T-helper 22 cell (primary cell): ENCODE results near the gene PTPRM.

Source experiments
- DNase-seq: peaks from one replicate; pipeline ENCODE4 v3.0.0-alpha.2; 2020; ENCODE audit warnings: low read depth

PTPRM gene

DNA sequence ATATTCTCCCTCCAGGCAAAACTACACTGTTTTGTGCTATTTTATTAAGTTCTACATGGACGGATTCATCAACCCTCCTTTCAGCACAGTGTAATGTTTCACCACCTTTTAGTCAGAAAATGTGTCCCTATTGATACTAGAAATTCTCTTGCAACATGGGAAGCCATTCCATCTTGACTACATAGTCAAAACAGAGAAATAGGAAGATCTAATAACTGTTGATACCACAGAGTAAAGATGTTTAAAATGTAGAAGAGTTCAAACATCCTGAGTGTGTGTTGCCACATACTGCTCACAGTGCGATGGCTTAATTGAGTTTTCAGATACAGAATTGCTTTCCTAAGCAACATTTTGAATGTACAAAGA, 549.9 kb downstream of the PTPRM start:
- no peak for DNase-seq

DNA sequence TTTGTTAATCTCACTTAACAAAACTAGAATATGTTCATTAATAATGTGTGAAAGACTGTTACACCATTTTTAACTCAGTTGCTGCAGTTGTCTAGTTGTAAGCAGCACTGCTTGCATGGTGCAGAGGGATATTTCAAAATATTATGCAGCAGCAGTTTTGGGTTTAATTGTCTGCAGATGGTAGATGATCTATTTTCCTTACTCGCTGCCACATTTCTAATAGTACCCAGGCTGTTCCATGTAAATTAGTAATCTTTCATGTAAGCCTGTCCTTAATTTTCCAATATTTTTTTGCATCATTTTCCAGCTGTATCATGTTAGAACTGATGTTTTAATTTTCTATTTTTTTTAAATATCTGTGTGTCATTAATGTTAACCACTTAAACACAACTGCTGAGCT, 554.0 kb downstream of the PTPRM start:
- DNase-seq = no peak

DNA sequence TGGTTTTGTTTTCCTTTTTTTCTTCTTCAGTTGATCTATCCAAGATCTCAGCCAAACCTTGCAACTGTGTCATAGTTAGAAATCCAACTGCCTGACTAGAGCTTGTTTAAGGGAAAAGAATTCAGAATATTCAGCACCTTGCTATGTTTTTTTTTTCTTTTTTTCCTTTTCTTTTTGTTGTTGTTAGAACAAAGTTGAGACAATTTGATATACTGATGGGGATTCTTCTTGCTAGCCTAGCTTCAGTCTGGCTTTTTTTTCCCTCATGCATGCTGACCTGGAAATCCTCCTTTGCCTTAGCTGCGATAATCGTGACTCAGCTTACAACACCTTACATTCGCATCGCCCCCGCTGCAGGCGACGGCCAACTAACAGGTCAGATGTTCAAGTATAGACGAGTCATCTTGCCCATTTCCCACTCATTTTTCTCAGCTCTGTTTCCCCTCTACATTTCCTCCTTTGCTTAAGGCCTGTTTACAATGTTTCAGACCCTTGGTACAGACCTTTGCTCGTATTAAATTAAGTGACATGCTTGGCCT, 554.9 kb downstream of the PTPRM start:
- DNase-seq = no peak

DNA sequence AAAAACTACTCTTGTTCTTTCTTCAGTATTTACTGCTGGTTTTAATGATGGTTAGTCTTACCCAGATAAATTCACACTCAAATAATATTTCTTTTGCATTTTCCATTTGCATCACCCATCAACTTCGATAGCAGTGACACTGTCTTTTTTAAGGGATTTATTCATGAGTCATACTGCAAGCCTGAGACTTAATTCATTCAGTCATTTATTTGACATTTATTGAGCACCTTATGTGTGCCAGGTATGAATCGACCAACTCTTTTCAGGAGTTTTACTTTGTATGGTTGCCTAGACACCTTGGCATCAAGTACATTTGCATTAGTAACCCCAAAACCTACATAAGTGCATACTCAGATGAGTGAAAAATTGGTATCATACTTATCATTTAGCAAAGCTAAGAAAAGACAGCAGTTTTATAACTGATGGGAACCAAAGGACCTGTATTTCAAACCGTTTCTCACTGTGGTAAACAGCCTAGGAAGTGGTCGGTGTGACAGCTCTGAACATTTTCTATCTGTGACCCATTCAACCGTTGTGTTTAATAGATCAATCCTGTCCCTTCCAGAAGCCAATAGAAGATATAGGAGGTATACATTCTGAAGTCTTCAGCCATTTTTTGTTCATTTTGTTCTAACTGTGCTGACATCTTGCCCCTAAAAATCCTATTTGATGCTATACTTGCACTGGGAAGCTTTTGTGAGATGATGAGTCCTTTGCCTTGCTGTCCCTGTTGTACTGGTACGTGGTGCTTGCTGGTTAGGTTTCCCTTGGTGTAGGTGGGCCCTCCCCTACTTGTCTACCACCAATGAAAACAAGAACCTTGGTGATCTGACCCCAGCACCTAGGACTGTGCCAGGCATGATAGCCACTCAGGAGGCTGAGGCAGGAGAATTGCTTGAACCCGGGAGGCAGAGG, 557.4 kb downstream of the PTPRM start:
- no peak for DNase-seq

DNA sequence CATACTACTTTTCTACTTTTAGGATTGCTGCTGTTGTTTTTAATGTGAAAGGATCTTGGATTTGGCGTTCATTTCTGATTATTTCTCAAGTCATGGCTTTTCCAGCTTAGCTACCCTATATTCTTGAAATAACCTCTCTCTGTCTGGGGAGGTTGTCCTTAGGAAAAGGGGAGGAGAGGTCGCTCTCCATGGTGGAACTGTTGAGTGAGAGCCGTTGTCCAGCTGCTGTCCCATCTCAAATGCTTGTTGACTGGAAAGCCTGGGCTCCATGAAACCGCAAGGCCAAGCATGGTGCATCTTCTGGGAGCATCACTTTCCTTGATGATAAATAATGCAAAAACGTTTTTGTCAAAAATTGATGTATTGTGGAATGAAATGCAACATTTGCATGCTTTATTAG, 563.0 kb downstream of the PTPRM start:
- DNase-seq = no peak

DNA sequence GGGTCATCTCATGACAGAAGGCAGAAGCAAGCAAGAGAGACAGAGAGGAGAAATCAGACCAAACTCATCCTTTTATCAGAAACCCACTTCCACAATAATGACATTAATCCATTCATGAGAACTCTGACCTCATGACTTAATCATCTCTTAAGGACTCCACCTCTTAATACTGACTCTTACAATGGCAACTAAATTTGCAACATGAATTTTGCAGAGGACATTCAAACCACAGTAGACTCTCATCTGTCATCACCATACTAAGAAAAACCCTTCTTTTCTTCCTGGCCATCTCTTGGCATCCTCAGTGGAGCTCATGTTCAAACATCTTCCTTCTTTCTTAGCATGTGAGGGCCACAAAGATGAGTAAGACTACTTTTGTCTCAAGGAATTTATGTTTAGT, 565.9 kb downstream of the PTPRM start:
- DNase-seq = no peak

DNA sequence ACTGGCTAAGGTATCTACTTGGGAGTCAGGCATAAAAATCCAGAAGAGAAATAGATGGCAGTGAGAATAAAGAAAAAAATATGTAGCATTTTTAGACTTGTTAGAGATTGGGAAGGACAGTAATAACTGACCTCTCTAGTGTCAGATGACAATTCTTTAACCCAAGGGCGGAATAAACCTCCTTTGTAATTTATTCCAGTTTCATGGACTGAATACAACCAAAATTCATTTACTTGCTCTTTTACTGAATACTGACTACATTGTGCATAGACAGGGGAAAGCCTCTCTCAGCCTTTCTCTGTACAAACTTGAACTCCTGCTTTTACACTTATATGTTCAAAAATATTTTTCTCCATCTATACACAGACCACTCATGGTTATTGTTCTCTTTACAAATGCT, 566.8 kb downstream of the PTPRM start:
- no peak for DNase-seq

DNA sequence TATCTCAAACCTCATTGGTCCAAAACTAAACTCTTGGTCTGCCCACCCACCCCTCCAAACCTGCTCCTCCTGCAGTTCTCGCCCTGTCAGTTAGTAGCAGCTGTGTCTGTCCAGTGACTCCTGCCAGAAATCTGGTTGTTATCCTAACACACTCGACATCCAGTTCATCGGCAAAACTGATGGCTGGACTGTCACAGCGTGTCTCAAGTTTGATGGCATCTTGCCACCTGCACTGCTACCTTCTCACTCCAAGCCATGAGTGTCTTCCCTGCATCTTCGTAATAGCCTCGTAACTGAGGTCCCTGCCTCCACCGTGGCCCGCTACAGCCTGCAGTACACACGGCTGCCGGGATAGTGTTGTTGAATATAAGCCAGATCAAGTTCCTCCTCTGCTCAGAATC, 572.0 kb downstream of the PTPRM start:
- no peak for DNase-seq

DNA sequence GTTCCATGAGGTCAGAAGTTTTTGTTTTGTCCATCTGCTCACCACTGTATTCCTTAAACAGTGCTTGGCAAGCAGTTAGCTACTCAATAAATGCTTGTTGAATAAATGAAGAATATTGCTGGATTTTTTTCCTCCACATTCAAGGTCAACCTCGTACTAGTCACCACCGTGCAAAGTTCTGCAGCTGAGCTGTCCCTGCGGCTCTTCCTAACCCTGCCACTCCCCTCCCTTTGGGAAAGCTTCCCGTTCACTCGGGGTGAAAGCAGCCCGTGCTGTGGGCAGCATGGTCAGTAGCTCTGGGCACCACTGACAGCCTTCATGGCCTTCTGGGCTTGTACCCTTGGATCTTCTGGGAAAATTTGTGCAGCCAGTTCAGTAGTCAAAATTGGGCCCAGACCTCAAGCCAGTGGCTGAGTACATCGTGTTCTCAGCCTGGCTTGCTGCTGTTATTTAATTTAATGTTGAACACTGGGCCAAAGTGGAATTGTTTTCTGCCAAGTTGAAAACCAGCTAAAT, 572.8 kb downstream of the PTPRM start:
- no peak for DNase-seq

DNA sequence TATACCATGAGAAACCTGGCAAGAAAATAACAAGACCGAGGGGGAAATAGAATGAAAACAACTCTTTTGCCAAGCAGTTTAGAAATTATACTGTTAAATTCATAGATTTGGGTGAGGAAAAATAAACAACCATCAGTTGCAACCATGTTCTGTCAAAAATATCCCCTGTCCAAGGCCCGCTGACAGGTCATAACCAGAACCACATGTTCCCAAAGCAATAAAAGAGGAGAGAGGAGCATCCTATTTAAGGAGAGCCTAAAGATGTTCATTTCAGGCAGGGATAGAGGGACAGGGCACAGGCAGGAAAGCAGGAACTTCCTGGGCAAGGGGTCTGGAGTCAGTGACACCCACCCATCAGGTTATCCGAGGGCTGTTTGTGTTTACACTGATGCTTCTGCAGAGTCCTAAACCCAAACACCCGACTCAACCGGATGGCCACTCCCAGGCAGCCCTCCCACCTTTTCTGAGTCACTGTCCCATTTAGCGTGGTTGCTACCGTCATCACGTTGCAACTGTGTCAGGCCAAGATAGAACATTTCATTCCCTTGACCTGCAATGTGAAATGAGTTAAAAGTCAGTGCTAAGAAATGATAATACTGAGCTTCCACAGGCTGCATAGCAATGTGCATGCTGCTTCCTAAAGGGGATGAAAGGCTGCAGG, 573.9 kb downstream of the PTPRM start:
- no peak for DNase-seq

DNA sequence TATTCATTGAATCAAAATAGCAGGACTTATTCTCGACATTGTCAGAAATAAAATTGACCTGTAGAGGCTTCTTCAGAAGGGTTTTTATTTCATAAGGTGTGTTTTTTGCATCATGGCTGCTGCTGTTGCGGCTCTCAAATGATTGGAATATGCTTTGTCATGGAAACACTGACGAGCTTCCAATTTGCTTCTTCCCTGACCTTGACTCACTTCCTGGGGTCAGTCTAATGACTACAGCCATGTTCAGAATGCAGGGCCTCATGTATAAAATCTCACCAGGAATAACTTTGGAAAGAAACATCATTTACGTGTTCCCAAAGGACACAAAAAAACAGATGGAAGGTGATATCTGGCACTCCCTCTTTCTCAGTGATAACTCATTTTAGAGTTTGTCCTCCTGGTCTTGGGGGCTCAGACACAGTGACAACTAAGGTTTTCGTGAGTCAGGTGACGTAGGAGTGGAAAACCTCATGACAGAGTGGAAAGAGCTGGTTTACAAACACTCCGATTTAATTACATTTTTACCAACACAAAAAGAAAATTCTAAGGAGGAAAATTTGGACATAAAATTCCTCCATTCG, 575.1 kb downstream of the PTPRM start:
- DNase-seq = no peak

DNA sequence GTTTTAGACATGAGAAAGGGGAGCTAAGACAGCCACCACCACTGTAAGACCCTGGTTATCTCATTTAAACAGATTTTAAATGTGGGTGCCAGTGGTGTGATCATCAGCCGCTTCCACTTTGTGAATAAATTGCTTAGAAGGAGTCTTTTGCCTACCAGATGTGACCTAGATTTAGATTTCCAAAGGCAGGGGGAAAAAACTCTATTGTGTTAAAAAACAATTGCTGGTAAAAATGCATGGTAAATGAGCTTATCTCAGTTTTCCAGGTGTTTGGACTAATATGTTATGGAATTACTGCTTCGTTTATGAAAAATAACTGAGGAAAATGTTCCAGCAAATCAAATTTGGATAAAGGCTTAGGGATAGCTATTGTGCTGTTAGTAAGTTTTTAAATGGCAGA, 575.8 kb downstream of the PTPRM start:
- no peak for DNase-seq

DNA sequence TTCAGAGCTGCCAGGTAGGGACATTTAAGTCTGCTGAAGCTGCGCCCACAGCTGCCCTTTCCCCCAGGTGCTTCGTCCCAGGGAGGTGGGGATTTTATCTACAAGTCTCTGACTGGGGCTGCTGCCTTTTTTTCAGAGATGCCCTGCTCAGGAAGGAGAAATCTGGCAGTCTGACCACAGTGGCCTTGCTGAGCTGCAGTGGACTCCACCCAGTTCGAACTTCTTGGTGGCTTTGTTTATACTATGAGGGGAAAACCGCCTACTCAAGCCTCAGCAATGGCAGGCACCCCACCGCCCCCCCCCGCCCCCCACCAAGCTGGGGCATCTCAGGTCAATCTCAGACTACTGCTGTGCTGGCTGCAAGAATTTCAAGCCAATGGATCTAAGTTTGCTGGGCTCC, 584.1 kb downstream of the PTPRM start:
- DNase-seq = no peak

DNA sequence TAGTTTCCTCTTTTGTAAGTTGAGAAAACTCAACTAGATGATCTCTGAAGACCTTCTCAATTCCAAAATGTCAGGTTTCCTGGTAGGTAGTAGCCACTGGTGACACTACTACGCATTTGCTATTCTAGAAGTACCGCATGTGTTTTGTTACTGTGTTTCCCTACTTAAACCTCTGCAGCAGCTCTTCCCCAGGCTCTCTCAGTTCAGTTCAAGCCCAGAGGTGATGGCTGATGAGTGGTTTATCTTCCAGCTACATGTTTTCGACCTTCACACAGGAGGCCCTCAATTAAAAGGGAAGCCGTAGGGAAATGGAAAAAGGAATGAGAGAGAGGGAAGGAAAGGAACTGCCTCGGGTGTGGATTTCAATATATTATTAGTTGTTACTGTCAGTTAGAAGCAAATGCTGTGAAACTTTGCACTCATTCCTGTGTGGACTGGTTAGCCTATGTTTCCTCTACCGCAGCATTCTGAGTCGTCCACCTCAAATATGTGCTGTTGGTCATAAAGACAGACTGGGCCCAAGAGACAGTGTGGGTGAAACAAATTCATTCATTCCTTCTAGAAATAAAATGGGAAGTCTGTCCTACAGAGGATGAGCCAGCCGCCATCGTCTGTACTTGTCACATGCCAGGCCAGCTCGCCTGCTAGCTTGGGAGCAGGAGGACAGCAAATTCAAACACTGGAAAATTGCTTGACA, 586.9 kb downstream of the PTPRM start:
- no peak for DNase-seq

DNA sequence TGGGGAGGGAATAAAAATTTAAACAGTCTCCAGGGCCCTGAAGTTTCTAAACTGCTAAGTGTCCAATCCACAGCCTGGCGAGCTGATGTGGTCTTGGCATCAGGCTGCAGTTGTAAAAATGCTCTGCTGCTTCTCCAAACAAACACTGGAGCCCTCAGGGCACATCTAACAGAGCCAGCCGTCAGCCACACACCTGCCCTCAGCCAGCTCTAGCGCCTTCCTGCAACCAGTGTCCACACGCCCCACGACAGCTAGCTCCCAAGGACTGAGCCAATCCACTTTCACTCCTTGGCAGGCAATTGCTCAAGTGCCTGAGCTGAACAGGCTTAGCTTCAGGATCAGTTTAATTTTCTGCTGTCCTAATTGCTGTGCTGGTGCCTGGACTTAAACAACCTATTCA, 595.7 kb downstream of the PTPRM start:
- no peak for DNase-seq

DNA sequence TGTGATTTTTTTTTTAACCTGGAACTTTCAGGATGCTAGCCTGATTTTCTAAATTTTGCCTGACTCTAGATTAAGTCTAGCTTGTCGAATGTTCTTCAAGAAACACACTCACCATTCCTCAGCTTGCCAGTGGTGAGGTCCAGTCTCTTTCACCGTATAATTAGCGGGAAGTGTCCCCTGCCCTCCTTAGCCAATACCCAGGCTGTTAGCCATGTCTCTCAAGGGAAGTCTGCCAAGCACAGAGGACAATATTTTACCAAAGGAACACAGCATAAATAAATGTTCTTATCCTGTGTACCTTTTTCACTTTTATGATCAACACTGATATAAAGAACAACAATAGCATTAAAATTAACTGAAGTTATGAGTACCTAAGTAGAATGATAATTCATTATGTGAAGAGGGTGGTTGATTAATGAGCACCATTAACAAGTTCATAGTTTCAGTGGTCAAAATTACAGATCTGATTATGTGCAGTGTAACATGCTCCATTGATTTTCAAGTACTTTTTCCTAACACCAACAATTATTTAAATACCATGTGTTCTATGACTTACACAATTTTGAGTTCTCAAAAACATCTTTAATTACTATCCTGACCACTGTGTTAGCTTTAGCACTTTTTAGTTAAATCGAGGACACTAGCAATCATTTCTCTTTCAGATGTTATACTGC, 596.3 kb downstream of the PTPRM start:
- no peak for DNase-seq

DNA sequence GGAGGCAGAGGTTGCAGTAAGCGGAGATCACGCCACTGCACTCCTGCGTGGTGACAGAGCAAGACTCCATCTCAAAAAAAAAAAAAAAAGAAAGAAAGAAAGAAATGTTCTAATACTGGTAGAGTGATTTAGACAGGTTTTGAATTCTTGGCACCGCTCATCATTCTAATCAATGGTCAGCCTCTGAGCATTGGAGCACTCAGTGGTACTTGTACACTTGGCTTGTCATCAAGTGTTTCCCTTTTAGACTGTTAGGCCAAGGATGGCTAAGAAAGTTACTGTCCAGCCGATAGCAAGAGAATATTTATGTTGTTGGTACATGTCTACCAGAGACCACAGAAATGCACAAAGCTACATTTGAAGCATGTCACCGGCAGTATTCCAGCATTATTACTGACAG, 598.0 kb downstream of the PTPRM start:
- no peak for DNase-seq

DNA sequence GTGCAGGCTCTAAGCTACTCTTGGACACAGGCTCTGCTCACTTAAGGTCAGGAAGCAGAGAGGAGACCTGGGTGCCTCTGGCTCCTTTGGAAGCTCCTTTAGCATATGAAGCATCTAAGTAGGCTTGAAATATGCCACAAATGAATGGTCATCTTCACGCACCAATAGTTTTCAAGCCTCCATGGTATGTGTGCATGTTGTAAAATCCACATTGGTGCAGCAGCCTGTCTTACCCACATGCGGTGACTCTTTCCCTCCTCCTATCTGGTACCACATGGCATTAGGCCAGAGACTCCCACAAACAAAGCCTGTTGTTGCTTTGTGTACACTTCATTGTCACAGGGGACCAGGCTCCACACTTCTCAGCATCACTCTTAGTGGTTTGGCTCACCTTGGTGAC, 599.9 kb downstream of the PTPRM start:
- DNase-seq = no peak

DNA sequence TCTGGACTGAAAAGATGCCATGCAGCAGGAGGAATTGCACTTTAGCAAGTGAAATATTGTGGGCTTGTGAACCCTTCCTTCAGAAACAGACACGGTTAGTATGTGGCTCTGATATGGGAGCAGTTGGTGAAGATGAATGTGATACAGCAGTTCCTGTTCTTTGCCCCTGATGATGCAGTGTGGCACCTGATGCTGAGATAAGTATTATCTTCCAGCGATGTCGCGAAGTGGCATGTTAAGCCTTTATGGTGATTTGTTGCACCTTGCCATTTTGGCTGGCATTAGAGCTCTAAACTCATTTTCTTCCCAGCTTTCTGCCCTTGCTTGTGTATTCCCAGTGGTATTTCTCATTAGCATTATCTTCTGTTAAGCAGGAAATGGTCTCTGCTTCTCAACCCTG, 600.6 kb downstream of the PTPRM start:
- DNase-seq = no peak

DNA sequence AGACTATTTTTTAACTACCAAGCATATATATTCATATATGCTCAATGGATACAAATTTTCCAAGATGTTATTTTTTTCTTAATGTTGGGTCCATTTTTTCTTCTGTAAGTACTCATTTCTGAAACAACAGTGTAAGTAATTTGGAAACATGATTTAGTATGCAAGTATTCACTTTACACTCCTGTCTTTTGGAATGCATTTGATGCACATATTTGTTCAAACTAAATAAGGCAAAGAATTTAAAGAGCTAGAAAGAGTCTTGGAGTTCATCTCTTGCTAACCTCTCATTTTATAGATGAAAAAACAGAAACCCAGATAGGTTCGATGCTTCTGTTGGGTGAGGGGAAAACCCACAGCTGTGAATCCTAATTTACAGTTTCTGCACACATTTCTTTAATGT, 602.6 kb downstream of the PTPRM start:
- no peak for DNase-seq

DNA sequence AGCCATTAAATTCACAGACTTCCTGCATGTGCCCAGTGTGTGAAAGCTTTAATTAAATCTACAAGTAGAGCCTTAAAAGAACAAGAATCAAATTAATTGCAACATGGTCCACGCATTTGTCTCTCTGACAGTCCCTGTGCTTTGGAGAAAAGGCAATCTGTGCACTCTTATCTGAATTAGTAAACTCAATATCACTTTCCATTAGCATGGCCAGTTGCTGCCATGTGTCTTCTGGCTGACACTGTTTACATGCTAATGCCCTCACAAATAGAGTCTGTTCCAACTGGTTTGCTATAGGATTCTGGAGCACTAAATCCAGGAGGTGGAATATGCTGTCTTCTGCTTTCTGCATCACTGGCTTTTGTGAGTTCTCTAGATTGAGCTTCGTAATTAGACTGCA, 607.7 kb downstream of the PTPRM start:
- DNase-seq = no peak
